Ascending aorta (tissue), 2 donors: ENCODE data around the gene ZEB2. TPM values are rescaled to one million over a fixed set of nuclear protein-coding genes. Genes with fewer than 3 reads are reported as not detected.

Experiments
- DNase-seq, 2 donors: peaks; one replicate each; pipeline ENCODE4 v3.0.0-alpha.2; 2019; ENCODE audit warnings: low spot score in 2 of 2
- H3K27ac ChIP-seq, 2 donors: fragments of 200-600 bp; sonication (generic); one replicate each; pipeline ENCODE4 v1.5.1; 2016 to 2017; ENCODE audit warnings: mild to moderate bottlenecking in 1 of 2
- H3K27me3 ChIP-seq: fragments of 200-600 bp; sonication (generic); one replicate; pipeline ENCODE4 v1.5.1; 2017
- H3K36me3 ChIP-seq, 2 donors: fragments of 200-600 bp; sonication (generic); one replicate each; pipeline ENCODE4 v1.5.1; 2016
- H3K4me1 ChIP-seq, 2 donors: fragments of 200-600 bp; sonication (generic); one replicate each; pipeline ENCODE4 v1.5.1; 2016 to 2017; ENCODE audit warnings: mild to moderate bottlenecking in 1 of 2
- H3K4me3 ChIP-seq, 2 donors: fragments of 200-600 bp; sonication (generic); one replicate each; pipeline ENCODE4 v1.5.1; 2016 to 2017; ENCODE audit warnings: mild to moderate bottlenecking in 1 of 2
- H3K9me3 ChIP-seq, 2 donors: fragments of 200-600 bp; sonication (generic); one replicate each; pipeline ENCODE4 v1.5.1; 2016
- intact Hi-C: fragments of 100-400 bp; cut with DNase I; formaldehyde crosslinking; loops from one replicate; pipeline ENCODE4 v1.15.1; 2023
- total RNA-seq: library from RNA; depleted of rRNA; stranded (reverse); fragments of >200 nt; gene quantifications from one replicate; pipeline ENCODE4 v1.1.0, GENCODE V29; 2016
- TF ChIP-seq, protein P1 (sequence below), 3 experiments: fragments of 200-600 bp in 2 of 3; fragments of 450-650 bp in 1 of 3; sonication (generic) in 2 of 3; IDR thresholded peaks; one replicate each; pipeline ENCODE4 v1.5.1; 2016 to 2019; ENCODE audit warnings: antibody characterized with exemption in 3 of 3, mild to moderate bottlenecking in 1 of 3, moderate library complexity in 1 of 3

The ZEB2 gene
- total RNA-seq, 1 donor from 2014 or later, result 74.6 TPM

DNA sequence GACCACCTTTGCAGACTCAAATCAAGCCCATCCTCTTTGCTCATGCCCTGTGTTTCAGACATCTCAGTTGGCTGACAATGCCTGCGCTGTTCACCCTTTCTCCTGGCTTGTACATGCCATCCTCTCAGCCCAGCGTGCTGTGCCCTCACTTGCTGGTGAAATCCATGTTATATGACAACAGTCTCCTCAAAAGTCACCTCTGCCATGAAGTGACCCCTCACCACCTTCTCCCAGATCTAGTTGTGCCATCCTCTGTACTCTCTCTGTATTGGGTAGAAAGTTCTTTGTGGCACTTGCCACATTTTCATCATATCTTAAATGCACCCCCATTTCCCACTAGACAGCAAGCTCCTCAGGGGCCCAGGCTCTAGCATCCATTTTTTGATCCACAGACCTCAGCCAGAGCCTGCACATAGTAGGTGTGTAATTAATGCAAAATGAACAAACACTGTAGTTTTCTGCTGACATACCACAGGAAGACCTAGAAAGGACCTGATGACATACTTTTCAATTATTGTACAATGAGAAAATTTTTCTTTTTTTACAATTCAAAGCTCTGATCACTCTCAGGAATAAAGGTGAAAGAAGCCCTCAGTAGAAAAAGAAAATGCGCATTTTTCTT, 22.8 kb downstream of the ZEB2 start:
- peaks cover 4 to 29% of the 10 kb centered on the region in 2 donors for H3K4me1 ChIP-seq

GRCh38 chr2:144496092-144496976, 23.6 kb downstream of the ZEB2 start:
- intact Hi-C loops, result no loop called here
- Histone ChIP-seq H3K27me3 (no peaks in the 10 kb centered on the region), H3K36me3 (no peaks in the 10 kb centered on the region), H3K4me1 (peaks cover 4 to 21% of the 10 kb centered on the region in 2 donors), H3K4me3 (peak overlapping the region in 1 of 2 donors; percentile 4), H3K9me3 (no peaks in the 10 kb centered on the region), H3K27ac (peak overlapping the region; percentile 9 to 32)
- TF ChIP-seq, protein P1, sequence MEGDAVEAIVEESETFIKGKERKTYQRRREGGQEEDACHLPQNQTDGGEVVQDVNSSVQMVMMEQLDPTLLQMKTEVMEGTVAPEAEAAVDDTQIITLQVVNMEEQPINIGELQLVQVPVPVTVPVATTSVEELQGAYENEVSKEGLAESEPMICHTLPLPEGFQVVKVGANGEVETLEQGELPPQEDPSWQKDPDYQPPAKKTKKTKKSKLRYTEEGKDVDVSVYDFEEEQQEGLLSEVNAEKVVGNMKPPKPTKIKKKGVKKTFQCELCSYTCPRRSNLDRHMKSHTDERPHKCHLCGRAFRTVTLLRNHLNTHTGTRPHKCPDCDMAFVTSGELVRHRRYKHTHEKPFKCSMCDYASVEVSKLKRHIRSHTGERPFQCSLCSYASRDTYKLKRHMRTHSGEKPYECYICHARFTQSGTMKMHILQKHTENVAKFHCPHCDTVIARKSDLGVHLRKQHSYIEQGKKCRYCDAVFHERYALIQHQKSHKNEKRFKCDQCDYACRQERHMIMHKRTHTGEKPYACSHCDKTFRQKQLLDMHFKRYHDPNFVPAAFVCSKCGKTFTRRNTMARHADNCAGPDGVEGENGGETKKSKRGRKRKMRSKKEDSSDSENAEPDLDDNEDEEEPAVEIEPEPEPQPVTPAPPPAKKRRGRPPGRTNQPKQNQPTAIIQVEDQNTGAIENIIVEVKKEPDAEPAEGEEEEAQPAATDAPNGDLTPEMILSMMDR (IDR thresholded peaks at IDR 0.05), result no peak
- no peak for DNase-seq

More for the DNA sequence above, 22.8 kb downstream of the ZEB2 start:
- H3K27ac ChIP-seq, result peak overlapping the region in 1 of 2 donors; percentile 32
- DNase-seq, result no peak
- no peaks in the 10 kb centered on the region for H3K36me3 ChIP-seq
- H3K4me3 ChIP-seq, result no peak overlapping the region
- intact Hi-C loops, result no loop called here
- H3K27me3 ChIP-seq, result no peaks in the 10 kb centered on the region
- H3K9me3 ChIP-seq, result no peaks in the 10 kb centered on the region
- TF ChIP-seq, protein P1 (IDR thresholded peaks at IDR 0.05), result no peak

DNA sequence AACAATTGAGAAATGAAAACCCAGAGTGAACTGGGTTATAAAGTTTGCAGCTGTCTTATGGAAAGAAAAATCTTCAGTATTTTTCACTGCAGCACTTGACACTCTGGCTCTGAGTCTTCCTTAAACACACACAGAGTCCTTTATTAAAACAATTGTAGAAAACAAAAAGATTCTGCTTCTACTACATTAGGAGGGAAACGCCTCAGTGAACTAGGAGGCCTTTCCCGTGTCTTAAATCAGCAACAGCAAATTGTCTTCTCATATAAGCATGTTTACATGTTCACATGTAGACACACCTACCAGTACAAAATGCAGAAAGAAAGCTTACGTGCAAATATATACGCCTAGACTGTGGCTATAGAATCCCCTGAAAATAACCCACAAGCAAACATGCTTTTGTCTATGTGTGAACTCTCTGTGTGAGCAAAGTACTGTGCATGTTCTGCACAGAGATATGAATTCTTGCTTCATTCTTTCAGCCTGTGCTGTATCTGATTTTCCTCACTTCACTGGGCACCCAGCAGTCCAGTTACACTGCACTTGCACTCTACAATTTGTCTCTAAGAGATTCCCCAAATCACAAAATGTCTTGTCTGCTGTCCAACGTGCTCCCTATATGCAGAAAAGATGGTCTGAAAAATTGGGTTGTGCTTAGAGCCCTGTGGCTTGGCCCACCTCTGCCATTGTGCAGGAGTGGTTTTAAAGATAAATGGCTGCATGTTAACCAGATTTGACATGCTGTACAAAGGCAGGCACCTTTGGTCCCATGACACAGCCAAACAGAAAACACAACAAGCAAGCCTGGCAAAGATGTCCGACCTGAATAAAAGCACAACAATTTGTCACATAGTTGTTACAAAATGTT, 24.5 kb downstream of the ZEB2 start:
- no peak for DNase-seq
- Histone ChIP-seq H3K27me3 (no peaks in the 10 kb centered on the region), H3K36me3 (peaks cover 0 to 8% of the 10 kb centered on the region in 2 donors), H3K9me3 (no peaks in the 10 kb centered on the region), H3K27ac (peak overlapping the region; percentile 9 to 32), H3K4me3 (peak overlapping the region; percentile 4), H3K4me1 (peaks cover 4 to 17% of the 10 kb centered on the region in 2 donors)
- TF ChIP-seq, protein P1 (IDR thresholded peaks at IDR 0.05), result no peak
- intact Hi-C loops, result no loop called here

GRCh38 chr2:144493027-144493809, 26.7 kb downstream of the ZEB2 start:
- H3K36me3 ChIP-seq, result peaks cover 0 to 10% of the 10 kb centered on the region in 2 donors
- TF ChIP-seq, protein P1 (IDR thresholded peaks at IDR 0.05), result no peak
- H3K4me3 ChIP-seq, result no peak overlapping the region
- H3K27me3 ChIP-seq, result no peaks in the 10 kb centered on the region
- intact Hi-C loops, result no loop called here
- H3K27ac ChIP-seq, result no peak overlapping the region
- peaks cover 4 to 17% of the 10 kb centered on the region in 2 donors for H3K4me1 ChIP-seq
- no peaks in the 10 kb centered on the region for H3K9me3 ChIP-seq
- no peak for DNase-seq

DNA sequence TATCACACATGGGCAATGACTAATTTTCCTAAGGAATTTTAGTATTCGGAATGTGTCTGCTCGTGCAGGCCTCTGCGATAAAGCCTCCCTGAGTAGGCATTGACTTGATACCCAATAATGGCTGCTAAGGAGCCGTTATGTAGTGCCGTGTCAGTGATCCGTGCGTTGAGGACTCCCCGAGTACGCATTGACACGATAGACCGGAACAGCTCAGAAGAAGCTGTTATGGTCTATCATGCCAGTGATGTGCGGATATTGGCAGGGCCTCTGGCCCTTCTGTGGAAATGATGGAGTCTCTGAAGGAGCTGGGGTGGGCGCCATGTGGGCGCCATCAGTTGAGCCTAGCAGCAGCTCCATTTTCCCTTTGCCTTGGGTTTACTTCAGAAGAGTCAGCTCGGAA, 29.1 kb downstream of the ZEB2 start:
- intact Hi-C loops, result no loop called here
- no peak for DNase-seq
- TF ChIP-seq, protein P1 (IDR thresholded peaks at IDR 0.05), result no peak
- H3K27me3 ChIP-seq, result no peaks in the 10 kb centered on the region
- no peaks in the 10 kb centered on the region for H3K9me3 ChIP-seq
- H3K4me1 ChIP-seq, result peaks cover 0 to 12% of the 10 kb centered on the region in 2 donors
- H3K36me3 ChIP-seq, result peaks cover 0 to 10% of the 10 kb centered on the region in 2 donors
- no peak overlapping the region for H3K27ac ChIP-seq
- no peak overlapping the region for H3K4me3 ChIP-seq
